Testis (tissue), 2 donors: ENCODE measurements around the gene OCA2.

Source experiments
- CTCF ChIP-seq, 3 experiments: fragments of 450-650 bp in 2 of 3; fragments of 200-600 bp in 1 of 3; sonication (generic) in 1 of 3; IDR thresholded peaks; one replicate each; pipeline ENCODE4 v1.5.1; 2016 to 2019; ENCODE audit warnings: antibody characterized with exemption in 3 of 3, mild to moderate bottlenecking in 2 of 3, moderate library complexity in 1 of 3
- POLR2A ChIP-seq: fragments of 450-650 bp; IDR thresholded peaks from one replicate; pipeline ENCODE4 v1.6.1; 2017; ENCODE audit warnings: antibody characterized with exemption, mild to moderate bottlenecking, moderate library complexity

DNA sequence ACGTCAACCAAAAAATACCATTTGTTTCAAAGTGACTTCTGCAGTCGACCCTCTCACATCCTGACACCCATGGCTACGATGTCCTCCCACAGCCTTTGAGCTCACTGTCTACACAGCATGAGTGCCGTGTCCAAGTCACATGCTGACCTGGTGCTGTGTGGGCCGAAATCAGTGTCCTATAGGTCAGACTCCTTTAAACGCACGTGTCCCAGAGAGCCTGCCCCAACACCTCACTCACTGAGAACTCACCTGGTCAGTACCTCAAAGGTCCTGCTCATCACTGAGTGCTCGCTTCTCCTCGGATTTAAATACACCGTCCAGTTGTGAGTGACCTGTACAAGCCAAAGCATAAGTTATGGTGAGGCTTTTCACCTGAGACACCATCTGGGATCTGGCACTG, 83.3 kb downstream of the OCA2 start:
- TF ChIP-seq CTCF (IDR thresholded peaks at IDR 0.05) (no peak), POLR2A (no peak)
